ENCODE results near the gene PATJ. TPM values are rescaled to one million over a fixed set of nuclear protein-coding genes. Genes with fewer than 3 reads are reported as not detected.
"Not testable (repeated sequence)": the region's sequence is repeated elsewhere in the genome, so short reads cannot be mapped to it uniquely, and the experiment has no call there.

PATJ gene
- total and polyA plus RNA-seq, 2 experiments from 2014 or later: 10.8 to 18.7 TPM

DNA sequence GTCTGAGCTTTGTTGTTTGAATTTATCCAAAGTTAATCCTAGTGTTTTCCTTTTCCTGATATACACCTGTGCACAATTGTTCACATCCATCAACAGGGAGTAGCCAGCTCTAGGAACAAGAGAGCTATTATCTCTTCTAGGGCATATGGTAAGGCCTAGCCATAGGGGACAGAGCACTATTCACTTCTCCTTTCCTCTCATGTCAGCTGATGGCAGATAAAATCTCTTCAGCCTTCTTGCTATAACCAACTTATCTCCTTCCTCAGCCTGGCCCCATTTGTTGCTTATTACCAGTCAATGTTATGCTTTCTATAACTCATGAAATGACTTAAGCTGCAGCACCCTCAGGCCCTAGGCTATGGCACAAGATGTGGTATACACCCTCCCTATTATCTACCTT is 38.9 kb downstream of the PATJ start:
- no peak for DNase-seq (ENCODE audit: low read depth in 1 of 2, low spot score in 1 of 2)
- Histone ChIP-seq H3K36me3 (no peaks in the 10 kb centered on the region), H3K9me3 (ENCODE audit: low read depth) (no peaks in the 10 kb centered on the region), H3K27ac (no peak overlapping the region), H3K4me1 (ENCODE audit: low read depth) (peaks cover 12% of the 10 kb centered on the region), H3K27me3 (no peaks in the 10 kb centered on the region), H3K4me3 (no peak overlapping the region)
- TF ChIP-seq, protein P1, sequence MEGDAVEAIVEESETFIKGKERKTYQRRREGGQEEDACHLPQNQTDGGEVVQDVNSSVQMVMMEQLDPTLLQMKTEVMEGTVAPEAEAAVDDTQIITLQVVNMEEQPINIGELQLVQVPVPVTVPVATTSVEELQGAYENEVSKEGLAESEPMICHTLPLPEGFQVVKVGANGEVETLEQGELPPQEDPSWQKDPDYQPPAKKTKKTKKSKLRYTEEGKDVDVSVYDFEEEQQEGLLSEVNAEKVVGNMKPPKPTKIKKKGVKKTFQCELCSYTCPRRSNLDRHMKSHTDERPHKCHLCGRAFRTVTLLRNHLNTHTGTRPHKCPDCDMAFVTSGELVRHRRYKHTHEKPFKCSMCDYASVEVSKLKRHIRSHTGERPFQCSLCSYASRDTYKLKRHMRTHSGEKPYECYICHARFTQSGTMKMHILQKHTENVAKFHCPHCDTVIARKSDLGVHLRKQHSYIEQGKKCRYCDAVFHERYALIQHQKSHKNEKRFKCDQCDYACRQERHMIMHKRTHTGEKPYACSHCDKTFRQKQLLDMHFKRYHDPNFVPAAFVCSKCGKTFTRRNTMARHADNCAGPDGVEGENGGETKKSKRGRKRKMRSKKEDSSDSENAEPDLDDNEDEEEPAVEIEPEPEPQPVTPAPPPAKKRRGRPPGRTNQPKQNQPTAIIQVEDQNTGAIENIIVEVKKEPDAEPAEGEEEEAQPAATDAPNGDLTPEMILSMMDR (IDR thresholded peaks at IDR 0.05; ENCODE audit: low read depth, low read length): no peak

DNA sequence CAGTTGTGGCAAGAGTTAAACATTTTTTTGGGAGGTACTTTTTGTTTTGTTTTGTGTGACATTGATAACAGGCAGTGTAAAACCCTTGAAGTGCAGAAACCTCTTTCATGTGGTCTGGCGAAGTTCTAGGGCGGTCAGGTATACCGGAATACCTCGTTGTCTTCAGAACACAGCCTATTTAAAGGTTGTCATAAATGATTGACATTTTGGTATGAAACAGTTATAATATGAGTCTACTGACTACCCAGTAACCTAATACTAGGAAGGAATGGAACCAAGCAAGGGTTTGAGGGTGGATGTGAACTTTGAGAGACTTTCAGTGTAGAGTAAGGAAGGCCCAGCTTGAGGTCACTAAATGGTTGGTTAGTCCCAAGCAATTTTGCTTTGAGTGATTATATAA is 40.5 kb downstream of the PATJ start:
- Histone ChIP-seq H3K9me3 (ENCODE audit: low read depth) (no peaks in the 10 kb centered on the region), H3K4me1 (ENCODE audit: low read depth) (peaks cover 12% of the 10 kb centered on the region), H3K27ac (peak overlapping the region; percentile 42), H3K4me3 (no peak overlapping the region), H3K36me3 (peaks cover 2% of the 10 kb centered on the region), H3K27me3 (no peaks in the 10 kb centered on the region)
- no peak for DNase-seq (ENCODE audit: low read depth in 1 of 2, low spot score in 1 of 2)
- TF ChIP-seq, protein P1 (IDR thresholded peaks at IDR 0.05; ENCODE audit: low read depth, low read length): no peak

DNA sequence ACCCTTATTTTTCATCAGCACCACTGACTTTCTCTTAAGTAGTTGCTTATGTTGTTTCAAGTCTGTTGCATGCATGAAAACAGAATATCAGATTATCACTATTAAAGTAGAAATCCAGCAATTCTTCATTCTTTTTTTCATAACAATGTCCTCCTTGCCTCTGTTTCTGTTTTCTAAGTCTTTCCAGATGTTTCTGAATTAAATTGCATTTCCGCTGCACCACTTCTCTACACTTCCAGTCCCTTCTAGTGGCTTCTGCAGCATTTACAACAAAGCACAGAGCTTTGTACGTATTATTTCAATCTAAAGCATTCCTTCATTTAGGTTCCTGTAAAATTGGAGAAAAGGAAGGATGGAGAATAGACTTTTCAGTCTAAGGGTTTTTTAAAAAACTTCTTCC is 42.4 kb downstream of the PATJ start:
- TF ChIP-seq, protein P1 (IDR thresholded peaks at IDR 0.05; ENCODE audit: low read depth, low read length): no peak
- no peaks in the 10 kb centered on the region for H3K9me3 ChIP-seq (ENCODE audit: low read depth)
- H3K36me3 ChIP-seq: peaks cover 2% of the 10 kb centered on the region
- no peaks in the 10 kb centered on the region for H3K27me3 ChIP-seq
- H3K27ac ChIP-seq: no peak overlapping the region
- no peak for DNase-seq (ENCODE audit: low read depth in 1 of 2, low spot score in 1 of 2)
- peaks cover 12% of the 10 kb centered on the region for H3K4me1 ChIP-seq (ENCODE audit: low read depth)
- no peak overlapping the region for H3K4me3 ChIP-seq

DNA sequence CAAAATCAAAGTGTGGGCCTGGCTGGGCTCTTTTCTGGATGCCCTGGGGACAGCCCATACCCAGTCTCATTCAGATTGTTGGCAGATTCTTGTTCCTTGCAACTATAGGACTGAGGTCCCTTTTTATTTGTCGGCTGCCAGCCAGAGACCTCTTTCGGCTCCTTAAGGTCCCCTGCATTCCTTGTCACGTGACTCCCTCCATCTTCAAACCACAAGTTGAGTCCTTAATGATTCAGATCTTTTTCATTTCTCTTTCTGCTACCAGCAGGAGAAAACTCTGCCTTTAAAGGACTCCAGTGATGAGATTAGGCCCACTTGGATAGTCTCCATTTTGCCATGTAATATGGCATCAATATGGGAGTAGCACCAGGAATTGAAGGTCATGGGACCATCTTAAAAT is 48.6 kb downstream of the PATJ start:
- TF ChIP-seq, protein P1 (IDR thresholded peaks at IDR 0.05; ENCODE audit: low read depth, low read length): no peak
- no peaks in the 10 kb centered on the region for H3K27me3 ChIP-seq
- DNase-seq (ENCODE audit: low read depth in 1 of 2, low spot score in 1 of 2): no peak
- H3K4me3 ChIP-seq: no peak overlapping the region
- peaks cover 6% of the 10 kb centered on the region for H3K36me3 ChIP-seq
- H3K9me3 ChIP-seq (ENCODE audit: low read depth): no peaks in the 10 kb centered on the region
- H3K4me1 ChIP-seq (ENCODE audit: low read depth): no peaks in the 10 kb centered on the region
- no peak overlapping the region for H3K27ac ChIP-seq

DNA sequence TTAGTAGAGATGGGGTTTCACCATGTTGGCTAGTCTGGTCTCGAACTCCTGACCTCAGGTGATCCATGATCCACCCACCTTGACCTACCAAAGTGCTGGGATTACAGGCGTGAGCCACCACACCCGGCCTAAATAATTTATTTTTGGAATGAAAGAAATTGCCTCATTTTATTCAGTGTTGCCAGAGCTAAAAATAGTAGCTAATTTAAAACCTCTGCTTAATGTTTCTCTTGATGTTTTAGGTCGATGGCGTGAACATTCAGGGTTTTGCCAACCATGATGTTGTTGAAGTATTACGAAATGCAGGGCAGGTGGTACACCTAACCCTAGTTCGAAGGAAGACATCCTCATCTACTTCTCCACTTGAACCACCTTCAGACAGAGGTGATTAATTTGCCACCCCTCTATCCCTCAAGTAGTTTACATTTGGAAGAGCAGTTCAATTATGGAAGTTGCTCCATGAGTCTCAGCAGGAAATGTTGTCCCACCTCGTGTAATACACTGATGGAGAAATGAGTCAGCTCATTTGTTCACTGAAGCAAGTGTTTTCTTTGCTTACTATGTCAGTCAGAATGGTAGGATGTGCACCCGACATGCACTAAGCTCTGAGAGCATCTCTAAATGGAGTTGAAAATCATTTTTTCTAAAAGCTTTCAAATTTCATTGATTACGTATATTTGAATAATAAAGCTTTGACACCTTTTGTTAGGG is 54.9 kb downstream of the PATJ start:
- no peak for DNase-seq (ENCODE audit: low read depth in 1 of 2, low spot score in 1 of 2)

DNA sequence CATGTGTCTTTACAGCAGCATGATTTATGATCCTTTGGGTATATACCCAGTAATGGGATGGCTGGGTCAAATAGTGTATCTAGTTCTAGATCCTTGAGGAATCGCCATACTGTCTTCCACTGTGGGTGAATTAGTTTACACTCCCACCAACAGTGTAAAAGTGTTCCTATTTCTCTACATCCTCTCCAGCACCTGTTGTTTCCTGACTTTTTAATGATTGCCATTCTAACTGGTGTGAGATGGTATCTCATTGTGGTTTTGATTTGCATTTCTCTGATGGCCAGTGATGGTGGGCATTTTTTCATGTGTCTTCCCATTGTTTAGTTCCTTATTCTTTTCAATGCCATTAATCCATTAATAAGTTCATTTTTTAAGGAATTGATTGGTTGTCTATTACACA is 58.8 kb downstream of the PATJ start:
- H3K4me3 ChIP-seq: not testable (repeated sequence)

More for the DNA sequence above, 54.9 kb downstream of the PATJ start:
- TF ChIP-seq, protein P1 (IDR thresholded peaks at IDR 0.05; ENCODE audit: low read depth, low read length): no peak
- no peaks in the 10 kb centered on the region for H3K9me3 ChIP-seq (ENCODE audit: low read depth)
- no peak overlapping the region for H3K4me3 ChIP-seq
- H3K4me1 ChIP-seq (ENCODE audit: low read depth): no peaks in the 10 kb centered on the region
- no peaks in the 10 kb centered on the region for H3K27me3 ChIP-seq
- no peak overlapping the region for H3K27ac ChIP-seq
- H3K36me3 ChIP-seq: peaks cover 11% of the 10 kb centered on the region

More for the DNA sequence above, 58.8 kb downstream of the PATJ start:
- not testable (repeated sequence) for H3K9me3 ChIP-seq (ENCODE audit: low read depth); H3K27me3 ChIP-seq; H3K27ac ChIP-seq; DNase-seq (ENCODE audit: low read depth in 1 of 2, low spot score in 1 of 2); H3K4me1 ChIP-seq (ENCODE audit: low read depth)
- H3K36me3 ChIP-seq: peaks cover 23% of the 10 kb centered on the region
